Dedifferentiated amniotic fluid mesenchymal stem cell (primary cell): ENCODE measurements around the gene TTK.
"Not testable (repeated sequence)": the region's sequence is repeated elsewhere in the genome, so short reads cannot be mapped to it uniquely, and the experiment has no call there.

Source experiments
- DNase-seq: peaks from one replicate; pipeline ENCODE4 v3.0.0-alpha.2; 2016; ENCODE audit errors: extremely low spot score

TTK gene

GRCh38 chr6:80021591-80021990 is 17.1 kb downstream of the TTK start:
- DNase-seq, result no peak

- DNase-seq, result no peak
Measured at GRCh38 chr6:80022803-80023202, 18.4 kb downstream of the TTK start.

- DNase-seq, result no peak
Measured at GRCh38 chr6:80028589-80028988, 24.1 kb downstream of the TTK start.

- no peak for DNase-seq
Measured at GRCh38 chr6:80029470-80029869, 25.0 kb downstream of the TTK start.

GRCh38 chr6:80048220-80048619 is 43.8 kb downstream of the TTK start:
- not testable (repeated sequence) for DNase-seq

- DNase-seq, result no peak
Measured at GRCh38 chr6:80060774-80061173, 56.3 kb downstream of the TTK start.

- not testable (repeated sequence) for DNase-seq
Measured at GRCh38 chr6:80068146-80068545, 63.7 kb downstream of the TTK start.

GRCh38 chr6:80070431-80070830 is 66.0 kb downstream of the TTK start:
- not testable (repeated sequence) for DNase-seq

GRCh38 chr6:80077067-80077466 is 72.6 kb downstream of the TTK start:
- DNase-seq, result no peak

GRCh38 chr6:80088637-80089036 is 84.2 kb downstream of the TTK start:
- DNase-seq, result no peak

GRCh38 chr6:80091506-80091905 is 87.1 kb downstream of the TTK start:
- no peak for DNase-seq
